ENCODE data around the gene SPTBN5. TPM values are rescaled to one million over a fixed set of nuclear protein-coding genes. Genes with fewer than 3 reads are reported as not detected.

The SPTBN5 gene
- total RNA-seq (2022; extraction: Qiagen RNA extraction; ENCODE audit: low read depth), result 0.10 to 0.36 TPM (median 0.16 TPM) in 5 replicates

DNA sequence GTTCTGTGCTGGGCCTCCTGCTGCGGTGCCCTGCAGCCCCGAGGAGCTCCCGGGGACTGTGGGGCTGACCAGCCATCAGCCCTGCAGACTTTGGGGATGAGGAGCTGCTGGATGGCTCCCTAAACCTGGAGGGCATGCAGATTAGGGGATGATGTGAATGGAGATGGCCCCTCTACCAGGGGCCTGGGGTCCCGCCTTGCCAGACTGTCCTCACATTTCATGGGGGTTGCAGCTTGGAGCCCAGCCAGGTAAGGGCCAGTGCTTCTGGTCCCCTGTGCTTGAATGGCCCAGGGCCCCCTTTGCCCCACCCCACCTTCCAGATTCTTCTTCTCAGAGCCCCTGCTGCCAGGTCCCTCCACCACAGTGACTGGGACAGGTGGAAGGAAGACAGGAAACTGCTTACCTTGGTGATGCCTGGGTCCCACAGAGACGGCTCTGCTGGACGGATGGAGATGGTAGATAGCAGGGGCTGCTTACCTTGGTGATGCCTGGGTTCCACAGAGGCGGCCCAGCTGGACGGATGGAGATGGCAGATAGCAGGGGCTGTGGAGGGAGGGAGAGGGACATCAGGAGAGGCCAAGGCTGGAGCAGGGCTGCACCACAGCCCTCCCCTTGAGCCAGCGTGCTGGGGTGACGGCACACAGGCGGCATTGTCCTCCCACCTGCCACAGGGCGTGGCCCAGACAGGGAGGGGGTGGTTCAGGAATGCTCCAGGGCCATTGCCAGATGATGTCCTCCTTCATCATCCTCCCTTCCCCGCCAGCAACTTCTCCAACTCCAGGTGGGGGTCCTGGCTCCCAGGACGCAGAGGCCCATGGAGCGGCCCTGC lies at the start of gene SPTBN5:
SPTBN5 (minus strand) TSS at position 632 of the 829 bp plus-strand sequence; CDS start at position 76, 556 bp downstream.

DNA sequence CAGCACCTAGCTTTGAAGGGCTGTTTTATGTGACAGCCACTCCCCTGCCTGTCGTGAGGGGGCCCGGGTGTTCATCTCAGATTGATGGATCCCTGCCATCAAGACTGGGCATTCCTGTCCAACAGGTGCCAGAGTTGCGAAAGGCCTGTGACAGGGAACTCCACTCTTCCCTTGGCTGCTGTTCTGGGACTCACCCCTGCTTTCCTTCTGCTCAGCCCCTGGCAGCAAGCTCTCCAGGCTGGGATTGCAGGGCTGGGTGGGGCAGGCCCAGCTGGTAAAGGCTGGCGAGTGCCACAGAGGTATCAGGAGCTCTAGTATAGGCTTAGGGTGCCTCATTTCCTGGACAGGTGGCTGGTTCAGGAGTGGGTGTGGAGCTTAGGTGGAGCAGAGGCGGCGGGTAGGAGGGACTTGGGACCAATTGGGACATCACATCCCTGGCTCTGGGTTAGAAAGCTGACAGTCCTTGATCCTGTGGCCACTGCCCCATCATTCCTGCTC lies 55.4 kb downstream of the SPTBN5 start, which contains the start of gene PLA2G4B:
PLA2G4B (plus strand) TSS at position 448 of the 498 bp plus-strand sequence. CDS start 67 bp downstream, outside the sequence.

DNA sequence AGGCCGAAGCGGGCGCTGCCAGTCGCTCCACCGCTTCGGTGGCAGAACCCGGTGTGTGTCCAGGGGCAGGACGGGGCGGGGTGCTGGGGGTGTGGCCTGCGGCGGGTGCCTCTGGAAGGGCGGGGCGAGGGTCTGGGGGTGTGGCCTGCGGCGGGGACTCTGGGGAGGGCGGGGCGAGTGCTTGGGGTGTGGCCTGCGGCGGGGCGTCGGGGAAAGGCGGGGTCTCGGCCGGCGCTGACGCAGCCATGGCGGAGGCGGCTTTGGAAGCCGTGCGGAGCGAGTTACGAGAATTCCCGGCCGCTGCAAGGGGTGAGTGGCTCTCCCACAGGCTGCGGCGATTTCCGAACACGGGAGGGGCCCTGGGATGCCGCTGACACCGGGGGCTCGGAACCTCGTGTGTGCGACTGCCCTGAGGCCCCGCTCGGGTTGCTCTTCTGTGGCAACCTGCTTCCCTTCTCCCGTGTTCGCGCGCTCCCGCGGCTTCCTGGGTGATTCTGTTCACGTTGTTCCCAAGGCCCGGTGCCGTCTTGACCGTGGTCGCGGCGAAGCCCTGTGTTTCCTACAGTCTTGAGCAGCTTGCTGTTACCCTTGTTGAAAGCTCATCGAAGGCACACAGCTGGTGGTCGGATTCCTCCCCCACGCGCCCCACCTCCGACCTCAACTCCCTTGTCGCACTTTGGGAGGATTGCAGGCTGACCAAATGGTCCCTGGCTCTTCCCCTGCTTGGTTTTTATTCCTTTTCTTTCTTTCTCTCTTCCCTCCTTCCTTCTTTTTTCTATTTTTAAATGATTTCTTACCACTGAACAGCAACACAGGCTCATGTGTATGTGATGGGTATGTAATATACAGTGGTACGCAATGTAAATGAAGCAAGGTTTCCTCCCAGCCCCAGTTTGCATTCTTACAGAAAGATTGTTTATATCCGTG lies 65.7 kb downstream of the SPTBN5 start, which contains the start of gene JMJD7:
JMJD7 (plus strand) TSS at position 213 of the 927 bp plus-strand sequence; CDS start at position 246, 33 bp downstream.

Other genes with a start within 250 kb of the SPTBN5 start
- 4.9 to 7.6 TPM (median 7.1 TPM) in 5 replicates for gene MGA, start 233.6 kb downstream of the SPTBN5 start, total RNA-seq (2022; extraction: Qiagen RNA extraction; ENCODE audit: low read depth)
- 2.0 to 5.6 TPM (median 4.9 TPM) in 5 replicates for gene MAPKBP1, start 119.6 kb downstream of the SPTBN5 start, total RNA-seq (2022; extraction: Qiagen RNA extraction; ENCODE audit: low read depth)
- 2.3 to 4.4 TPM (median 2.8 TPM) in 5 replicates for gene JMJD7, start 66.0 kb downstream of the SPTBN5 start, total RNA-seq (2022; extraction: Qiagen RNA extraction; ENCODE audit: low read depth)
- gene PLA2G4B, start 55.2 kb downstream of the SPTBN5 start, total RNA-seq (2022; extraction: Qiagen RNA extraction; ENCODE audit: low read depth), result 0.98 to 2.3 TPM (median 2.1 TPM) in 5 replicates
- gene EHD4, start 78.5 kb upstream of the SPTBN5 start, total RNA-seq (2022; extraction: Qiagen RNA extraction; ENCODE audit: low read depth), result 11.7 to 14.0 TPM (median 13.3 TPM) in 5 replicates
- not detected in 5 replicates for gene PLA2G4E, start 127.0 kb upstream of the SPTBN5 start, total RNA-seq (2022; extraction: Qiagen RNA extraction; ENCODE audit: low read depth)
- gene PLA2G4D, start 200.5 kb upstream of the SPTBN5 start, total RNA-seq (2022; extraction: Qiagen RNA extraction; ENCODE audit: low read depth), result 0.03 TPM in 1 of 5 replicates, not detected in the others

All from A549 treated with GW870086 at 1 μM for 4 hours (cell line).